ENCODE data around the gene AP1G2.
"Not testable (repeated sequence)": the region's sequence is repeated elsewhere in the genome, so short reads cannot be mapped to it uniquely, and the experiment has no call there.

The AP1G2 gene, protein sequence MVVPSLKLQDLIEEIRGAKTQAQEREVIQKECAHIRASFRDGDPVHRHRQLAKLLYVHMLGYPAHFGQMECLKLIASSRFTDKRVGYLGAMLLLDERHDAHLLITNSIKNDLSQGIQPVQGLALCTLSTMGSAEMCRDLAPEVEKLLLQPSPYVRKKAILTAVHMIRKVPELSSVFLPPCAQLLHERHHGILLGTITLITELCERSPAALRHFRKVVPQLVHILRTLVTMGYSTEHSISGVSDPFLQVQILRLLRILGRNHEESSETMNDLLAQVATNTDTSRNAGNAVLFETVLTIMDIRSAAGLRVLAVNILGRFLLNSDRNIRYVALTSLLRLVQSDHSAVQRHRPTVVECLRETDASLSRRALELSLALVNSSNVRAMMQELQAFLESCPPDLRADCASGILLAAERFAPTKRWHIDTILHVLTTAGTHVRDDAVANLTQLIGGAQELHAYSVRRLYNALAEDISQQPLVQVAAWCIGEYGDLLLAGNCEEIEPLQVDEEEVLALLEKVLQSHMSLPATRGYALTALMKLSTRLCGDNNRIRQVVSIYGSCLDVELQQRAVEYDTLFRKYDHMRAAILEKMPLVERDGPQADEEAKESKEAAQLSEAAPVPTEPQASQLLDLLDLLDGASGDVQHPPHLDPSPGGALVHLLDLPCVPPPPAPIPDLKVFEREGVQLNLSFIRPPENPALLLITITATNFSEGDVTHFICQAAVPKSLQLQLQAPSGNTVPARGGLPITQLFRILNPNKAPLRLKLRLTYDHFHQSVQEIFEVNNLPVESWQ

DNA sequence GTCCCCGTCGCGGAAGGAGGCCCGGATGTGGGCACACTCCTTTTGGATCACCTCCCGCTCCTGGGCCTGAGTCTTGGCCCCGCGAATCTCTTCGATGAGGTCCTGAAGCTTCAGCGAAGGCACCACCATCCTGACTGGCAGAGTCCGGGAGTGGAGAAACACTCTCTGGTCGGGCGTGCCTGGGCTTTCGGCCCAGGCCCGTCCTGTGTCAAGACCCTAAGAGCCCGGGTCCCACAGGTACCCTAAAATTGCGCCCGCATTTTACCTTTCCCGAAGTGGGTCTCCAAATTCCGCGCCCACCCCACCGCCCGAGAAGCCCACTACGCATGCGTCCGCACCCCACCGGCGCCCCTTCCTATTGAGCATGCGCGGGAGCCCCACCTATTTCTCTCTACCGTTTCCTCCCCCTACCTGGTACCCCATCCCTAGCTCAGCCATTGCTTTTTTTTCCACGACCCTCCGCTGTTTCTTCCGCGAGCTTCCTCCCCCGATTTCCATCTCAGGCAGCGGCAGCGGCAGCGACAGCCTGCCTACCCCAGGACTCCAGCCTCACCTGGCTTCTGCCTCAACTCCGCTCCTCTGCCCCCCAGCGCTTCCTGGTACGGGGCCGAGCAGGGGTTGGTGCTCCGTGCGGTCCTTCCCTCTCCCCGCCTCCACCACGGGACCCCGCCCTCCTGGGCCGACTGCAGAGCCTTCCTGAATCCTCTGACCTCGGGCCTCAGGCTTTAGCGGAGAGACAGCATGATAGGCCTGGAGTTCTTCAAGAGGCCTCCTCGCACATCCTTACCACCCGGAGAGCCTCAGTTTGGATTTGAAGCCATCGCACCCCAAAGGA lies at the start of gene AP1G2:
Gene AP1G2 (minus strand): TSS at position 606 of the 835 bp plus-strand sequence. CDS start 477 bp downstream, at position 129.
- DNase-seq = peak; percentile 94

DNA sequence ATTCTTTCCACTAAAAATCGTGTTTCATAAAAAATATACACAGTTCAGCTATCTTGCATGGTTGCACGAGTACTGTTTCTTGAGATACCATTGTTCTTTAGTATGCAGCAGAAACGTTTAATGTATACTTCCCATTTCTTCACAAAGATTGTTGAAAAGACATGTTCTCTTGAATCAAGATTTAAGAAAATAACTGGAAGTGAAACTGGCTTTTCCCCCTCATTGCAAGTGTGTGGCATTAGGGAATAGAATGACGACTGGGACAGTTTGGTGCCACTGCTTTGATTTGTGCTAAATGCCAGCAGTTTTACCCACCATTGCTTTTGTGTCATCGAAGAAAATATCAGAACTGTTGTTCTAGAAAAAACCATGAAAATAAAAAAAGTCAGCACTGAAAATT lies 48.3 kb upstream of the AP1G2 start:
- no peak for DNase-seq

DNA sequence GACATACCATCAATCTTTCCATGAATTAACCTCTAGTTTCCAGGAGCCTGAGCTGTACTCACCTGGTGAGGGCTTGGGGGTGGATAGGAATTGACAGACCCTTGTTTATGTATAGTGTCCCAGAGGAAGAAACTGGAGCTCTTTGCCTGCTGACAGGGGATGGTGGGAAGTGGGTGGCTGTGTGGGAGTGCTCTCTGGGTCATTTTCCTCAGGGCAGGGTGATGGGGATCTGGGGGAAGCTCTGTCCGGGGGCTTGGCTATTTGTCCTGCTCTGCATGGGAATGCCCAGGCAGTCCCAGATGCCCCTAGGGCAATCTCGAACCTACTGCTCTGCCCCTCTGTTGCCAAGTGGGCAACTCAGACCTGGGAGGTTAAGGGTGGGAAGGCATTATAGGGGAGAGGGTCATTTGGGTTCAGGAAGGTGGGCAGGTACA lies 46.8 kb upstream of the AP1G2 start:
- no peak for DNase-seq

DNA sequence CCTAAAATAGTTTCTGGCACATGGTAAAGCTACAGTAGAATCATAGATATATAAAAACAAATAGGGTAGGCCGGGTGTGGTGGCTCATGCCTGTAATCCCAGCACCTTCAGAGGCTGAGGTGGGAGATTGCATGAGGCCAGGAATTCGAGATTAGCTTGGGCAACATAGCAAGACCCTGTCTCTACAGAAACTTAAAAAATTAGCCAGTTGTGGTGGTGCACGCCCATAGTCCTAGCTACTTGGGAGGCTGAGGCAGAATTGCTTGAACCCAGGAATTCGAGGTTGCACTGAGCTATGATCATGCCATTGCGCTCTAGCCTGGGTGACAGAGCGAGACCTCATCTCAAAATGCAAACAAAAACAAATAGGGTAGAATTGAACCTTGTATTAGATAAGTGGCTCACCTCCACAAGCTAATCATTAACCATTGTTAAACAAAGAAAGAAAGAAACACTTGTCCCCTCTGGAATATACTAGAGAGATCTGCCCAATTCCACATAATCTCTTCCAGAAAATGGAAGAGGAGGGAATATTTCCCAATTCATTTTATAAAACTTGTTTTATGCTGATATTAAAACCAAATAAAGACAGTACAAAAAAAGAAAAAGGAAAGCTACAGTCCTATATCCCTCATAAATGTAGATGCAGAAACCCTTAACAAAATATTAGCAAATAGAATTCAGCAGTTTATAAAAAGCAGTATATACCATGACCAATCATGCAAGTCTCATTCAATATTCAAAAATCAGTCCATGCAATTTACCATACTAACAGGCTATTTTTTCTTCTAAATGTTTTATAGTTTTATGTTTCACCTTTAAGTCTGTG lies 45.9 kb upstream of the AP1G2 start:
- DNase-seq = no peak

DNA sequence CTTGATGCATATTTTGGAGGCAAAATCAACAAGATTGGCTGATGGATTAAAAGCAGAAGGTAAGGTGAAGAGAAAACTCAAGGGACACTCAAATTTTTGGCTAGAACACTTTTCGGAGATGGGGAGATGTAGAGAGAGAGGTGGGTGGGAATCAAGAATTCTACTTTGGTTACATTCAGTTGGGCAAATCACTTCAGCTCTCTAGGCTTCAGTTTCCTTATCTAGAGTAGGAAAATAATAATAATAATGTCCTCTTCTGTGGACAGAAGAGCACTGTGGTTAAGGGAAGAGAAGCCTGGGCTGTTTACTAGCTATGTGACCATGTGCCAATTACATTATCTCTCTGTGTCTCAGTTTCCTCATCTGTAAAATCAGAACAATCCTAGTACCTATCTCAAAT lies 45.2 kb upstream of the AP1G2 start:
- DNase-seq = no peak

DNA sequence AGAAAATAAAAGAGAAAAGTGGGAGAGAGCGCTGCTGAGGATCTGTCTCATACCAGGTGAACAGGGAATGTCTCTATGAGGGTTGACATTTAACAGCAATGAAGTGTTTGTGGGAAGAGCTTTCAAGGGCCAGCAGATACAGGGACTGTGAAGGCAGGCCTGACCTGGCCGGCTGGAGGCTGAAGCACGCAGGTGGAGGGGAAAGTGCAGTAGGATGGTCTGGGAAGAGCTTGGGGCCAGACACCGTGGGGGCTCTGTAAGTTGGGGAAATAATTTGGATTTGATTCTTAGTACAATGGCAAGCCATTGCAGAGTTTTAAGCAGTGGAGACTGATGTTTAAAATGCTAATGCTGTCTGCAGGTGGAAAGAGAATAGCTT lies 44.8 kb upstream of the AP1G2 start:
- no peak for DNase-seq

DNA sequence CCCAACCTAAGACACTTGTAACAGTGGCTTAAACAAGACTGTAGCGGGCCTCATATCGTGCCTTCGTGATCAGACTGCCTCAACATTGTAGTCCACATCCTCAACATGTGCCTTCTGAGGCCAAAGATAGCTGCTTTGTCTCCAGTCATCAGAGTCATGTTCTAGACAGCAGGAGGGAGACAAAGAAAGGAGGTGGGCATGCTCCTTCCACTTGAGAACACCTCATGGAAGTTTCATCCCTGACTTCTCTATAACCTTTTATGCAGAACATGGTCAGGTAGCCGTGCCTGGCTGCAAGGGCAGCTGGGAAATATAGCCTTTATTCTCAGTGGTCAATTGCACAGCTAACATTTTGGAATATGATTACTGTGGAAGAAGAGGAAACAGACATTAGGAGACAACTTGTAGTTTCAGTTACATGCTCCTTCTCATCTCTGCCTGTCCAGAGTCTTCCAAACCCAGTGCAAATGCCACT lies 43.3 kb upstream of the AP1G2 start:
- DNase-seq = no peak

DNA sequence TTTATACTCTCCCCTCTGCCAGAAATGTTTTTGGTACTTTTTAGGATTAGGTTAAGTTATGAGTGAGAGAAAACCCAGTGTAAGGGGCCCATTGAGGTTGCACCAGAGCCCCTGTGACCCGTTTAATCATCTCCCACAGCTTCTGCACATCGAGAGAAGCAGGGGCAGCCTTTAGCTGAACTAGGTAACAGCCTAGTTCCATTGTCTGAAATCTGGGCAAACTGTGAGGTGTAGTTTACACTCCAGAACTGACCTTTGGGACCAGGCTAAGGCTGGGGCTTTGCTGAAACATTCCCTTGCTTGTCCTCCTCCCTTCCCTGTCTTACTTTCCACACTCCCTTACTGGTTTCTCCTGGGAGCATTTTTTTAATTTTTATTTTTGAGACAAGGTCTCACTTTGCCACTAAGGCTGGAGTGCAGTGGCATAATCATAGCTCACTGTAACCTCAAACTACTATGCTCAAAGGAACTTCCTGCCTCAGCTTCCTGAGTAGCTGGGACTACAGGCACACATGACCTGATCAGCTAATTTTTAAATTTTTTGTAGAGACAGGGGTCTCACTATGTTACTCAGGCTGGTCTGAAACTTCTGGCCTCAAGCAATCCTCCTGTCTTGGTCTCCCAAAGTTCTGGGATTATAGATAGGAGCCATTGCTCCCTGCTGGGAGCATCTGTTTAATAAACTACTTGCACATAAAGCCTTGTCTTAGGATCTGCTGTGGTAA lies 42.7 kb upstream of the AP1G2 start:
- peak; percentile 39 for DNase-seq

DNA sequence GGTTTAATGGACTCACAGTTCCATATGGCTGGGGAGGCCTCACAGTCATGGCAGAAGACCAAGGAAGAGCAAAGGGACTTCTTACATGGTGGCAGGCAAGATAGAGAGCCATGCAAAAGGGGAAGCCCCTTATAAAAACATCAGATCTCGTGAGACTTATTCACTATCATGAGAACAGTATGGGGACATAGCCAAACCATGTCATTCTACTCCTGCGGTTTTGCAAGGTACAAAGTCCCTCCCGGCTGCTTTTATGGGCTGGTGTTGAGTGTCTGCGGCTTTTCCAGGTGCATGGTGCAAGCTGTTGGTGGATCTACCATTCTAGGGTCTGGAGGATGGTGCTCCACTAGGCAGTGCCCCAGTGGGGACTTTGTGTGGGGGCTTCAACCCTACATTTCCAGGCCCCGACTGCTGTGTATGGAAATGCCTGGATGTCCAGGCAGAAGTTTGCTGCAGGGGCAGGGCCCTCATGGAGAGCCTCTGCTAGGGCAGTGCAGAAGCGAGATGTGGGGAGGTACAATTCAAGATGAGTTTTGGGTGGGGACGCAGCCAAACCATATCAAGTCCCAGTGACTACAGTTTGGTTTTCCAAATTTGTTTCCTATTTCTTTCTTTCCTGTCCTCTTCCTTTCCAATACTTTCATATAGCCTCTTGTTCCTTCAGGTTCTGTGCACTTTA lies 42.0 kb upstream of the AP1G2 start:
- DNase-seq = not testable (repeated sequence)

DNA sequence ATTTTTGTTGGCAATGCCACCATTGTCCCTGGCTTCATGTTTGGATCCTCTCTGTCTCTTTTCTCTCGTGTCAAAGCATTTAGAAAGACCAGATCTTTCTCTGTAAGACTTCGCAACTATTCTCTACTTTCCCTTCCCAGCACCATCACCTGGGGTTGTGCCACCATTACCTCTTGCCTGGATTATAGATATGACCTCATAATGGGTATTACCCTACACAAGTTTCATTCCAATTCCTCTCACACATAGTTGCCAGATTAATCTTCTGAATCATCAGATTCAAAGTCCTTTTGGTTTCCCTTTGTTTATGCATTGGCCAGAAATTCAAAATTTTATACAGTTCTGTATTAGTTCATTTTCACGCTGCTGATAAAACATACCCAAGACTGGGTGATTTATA lies 41.4 kb upstream of the AP1G2 start:
- DNase-seq = no peak

DNA sequence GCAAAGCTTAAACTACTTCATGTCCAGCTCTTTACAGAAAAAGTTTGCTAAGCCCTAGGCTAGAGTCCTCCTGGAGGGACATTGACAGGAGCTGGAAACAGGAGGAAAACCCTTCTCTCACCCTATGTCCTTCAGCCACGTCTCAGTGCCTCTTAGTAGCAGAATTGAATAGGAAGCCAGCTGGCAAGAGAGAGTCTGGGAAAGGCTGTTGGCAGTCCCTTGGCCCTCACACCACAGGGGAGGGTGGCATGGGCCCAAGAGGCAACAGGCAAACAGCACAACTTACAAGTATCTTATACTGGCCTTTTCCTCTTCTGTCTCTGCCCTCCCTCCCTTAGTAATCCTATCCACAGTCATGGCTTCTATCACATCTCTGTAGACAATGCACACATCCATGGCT lies 40.9 kb upstream of the AP1G2 start:
- no peak for DNase-seq

DNA sequence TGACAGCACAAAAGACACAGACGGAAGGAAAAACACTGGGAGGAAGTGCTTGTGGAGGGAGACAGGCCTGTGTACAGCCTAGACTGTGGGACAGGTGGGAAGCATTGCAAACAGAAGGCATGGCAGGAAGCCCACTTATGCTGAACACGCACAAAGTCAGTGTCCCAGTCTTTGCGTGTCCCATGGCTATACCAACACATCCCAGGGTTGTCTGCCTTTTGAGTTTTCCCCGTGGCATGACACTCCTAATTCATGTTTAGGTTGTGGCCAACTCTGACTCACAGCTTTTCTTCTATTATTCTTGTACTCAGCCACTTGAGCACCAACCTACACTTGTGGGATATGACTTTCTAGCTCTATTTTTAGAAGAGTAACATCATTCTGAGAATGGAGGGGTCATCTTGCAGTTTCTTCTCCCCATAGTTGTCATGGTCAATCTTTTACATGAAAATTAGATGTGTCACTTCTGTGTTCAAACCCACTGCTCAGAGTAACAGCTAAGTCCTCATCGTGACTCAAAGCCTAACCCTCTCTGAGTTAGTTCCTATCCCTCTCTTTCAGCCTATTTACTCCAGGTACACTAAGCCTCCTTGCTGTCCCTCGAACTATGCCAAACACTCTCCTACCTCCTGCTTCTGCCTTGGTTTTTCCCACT lies 38.5 kb upstream of the AP1G2 start:
- peak; percentile 79 for DNase-seq

DNA sequence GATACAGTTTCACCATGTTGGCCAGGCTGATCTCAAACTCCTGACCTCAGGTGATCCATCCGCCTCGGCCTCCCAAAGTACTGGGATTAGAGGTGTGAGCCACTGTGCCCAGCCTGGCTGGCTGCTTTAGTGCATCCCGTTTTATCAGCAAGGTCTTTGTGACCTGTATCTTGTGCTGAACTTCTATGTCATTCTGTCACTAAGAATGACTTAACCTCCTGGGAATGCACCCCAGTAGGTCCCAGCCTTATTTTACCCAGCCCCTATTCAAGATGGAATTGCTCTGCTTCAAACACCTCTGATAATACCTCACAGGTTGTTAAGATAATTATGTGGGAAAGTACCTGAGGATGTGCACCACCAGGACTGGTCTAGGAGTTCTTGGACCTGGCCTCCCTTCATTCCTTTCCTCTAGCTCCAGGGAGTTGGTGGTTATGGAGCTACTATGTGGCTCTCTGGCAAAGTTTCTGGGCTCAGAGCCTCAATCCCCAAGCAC lies 37.1 kb upstream of the AP1G2 start:
- no peak for DNase-seq

DNA sequence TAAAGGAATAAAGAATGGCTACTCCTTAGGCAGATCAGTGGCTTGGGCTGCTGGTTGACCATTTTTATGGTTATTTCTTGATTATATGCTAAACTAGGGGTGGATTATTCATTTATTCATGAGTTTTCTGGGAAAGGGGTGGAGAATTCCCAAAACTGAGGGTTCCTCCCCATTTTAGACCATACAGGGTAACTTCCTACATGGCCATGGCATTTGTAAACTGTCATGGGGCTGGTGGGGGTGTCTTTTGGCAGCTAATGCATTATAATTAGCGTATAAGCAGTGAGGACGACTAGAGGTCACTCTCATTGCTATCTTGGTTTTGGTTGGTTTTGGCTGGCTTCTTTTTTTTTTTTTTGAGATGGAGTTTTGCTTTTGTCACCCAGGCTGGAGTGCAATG lies 36.6 kb upstream of the AP1G2 start:
- no peak for DNase-seq

DNA sequence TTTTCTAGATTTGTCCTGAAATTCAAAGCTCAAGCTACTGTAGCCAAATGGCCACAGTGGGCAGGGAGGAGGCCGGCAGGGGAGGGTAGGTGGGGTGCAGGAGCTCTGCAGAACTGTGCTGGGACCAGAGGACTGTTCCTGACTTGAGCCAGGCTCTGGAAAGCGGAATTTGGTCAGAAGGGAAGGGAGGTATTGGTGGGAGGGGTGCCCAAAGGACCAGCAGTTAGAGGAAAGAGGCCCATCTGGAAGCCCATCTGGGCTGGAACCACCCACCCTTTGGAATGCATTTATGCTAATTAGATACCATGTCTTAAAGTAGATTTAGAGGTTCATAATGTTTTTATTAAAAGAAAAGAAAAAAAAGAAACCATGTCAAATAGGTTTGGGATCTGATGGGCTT lies 35.5 kb upstream of the AP1G2 start:
- no peak for DNase-seq

DNA sequence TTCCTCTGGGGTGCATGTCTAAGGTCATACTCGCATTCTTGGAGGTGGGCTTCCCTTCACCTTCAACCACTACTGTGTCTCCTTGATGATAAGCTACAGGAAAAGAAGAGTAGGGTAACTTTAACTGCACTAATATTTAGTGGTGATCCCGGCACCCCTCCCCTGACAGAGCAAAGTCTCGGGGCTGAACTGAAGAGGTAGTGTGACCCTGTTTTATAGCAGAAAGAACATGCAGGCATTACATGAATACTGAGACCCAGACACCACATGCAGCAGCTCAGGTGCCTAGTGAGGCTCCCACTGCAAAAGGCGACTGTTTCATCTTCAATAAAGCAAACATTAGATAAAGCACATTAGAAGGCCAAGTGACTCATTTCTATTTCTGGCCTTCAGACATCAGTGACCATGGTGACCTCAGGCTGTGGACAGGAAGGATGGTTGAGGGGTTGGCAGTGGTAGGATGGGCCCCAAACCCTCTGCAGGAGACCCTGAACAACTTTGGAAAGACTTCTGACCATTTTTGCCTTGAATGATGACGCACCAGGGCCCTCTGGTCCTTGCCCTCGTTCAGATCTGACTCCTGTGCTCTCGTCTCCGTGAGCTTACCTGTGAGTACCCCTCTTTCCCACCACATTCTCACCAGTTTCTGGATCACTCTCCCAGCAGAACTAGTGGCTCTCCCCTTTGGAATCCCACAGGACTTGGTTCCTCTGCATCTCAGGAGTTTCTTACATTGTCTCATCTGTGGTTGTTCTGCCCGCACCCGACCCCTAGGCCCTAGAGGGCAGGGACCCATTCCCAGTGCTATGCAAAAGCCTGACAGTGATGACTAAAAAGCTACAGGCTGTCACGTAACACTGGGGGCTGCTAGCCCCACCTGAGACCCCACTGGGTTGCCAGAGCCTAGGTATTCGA lies 34.8 kb upstream of the AP1G2 start:
- DNase-seq = no peak

DNA sequence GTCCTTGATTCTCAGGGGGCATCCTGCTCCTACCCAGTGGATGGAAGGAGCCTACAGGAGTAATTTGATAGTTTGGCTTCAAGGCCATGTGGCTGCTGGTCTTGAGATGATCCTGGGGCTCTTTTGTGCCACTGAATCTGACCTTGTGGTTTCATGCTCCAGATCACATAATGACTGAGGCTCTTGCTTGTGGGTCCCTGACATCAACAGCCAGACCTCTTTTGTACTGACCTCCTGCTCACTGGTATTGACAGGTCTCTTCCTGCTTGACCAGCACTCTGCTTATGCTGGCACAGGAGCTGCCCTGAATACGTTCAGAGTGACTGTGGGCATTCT lies 34.2 kb upstream of the AP1G2 start:
- DNase-seq = no peak

DNA sequence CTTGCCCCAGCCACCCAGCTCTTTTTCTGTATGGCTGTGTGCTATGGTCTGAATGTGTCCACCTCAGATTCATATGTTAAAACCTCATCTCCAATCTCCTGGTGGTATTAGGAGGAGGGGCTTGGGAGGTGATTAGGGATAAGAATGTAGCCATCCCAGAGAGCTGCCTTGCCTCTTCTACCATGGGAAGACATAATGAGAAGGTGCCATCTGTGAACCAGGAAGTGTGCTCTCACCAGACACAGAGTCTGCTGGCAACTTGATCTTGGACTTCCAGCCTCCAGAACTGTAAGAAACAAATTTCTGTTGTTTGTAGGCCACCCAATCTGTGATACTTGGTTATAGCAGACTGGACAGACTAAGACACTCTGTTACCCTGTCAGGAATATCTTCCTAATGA lies 33.8 kb upstream of the AP1G2 start:
- no peak for DNase-seq

DNA sequence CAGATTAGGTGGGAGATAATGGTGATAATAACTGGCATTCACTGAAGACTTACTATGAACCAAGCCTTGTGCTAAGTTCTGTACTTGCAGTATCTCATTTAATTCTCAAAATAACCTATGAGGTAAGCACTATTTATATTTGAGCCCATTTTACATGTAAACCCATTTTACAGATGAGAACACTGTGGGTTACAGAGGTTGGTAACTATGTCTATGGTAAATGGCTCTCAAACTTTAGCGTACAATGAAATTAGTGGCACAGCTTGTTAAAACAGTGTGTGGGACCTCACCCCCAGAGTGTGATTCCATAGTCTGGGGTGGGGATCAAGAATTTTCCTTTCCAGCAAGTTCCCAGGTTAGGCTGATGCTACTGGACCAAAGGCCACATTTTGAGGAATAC lies 33.2 kb upstream of the AP1G2 start:
- no peak for DNase-seq

Measured in activated CD4-positive, alpha-beta T cell treated with anti-CD3 and anti-CD28 coated beads, Interleukin-2, amount 50 U/mL, for 16 hours (primary cell).